GM21360 (cell line): Measurements from ENCODE around the gene CACUL1.
"Not testable (repeated sequence)": the region's sequence is repeated elsewhere in the genome, so short reads cannot be mapped to it uniquely, and the experiment has no call there.

Experiments used
- ATAC-seq: cut with Tn5 transposase; IDR thresholded peaks from one replicate; pipeline ENCODE4 v1.9.1; 2021; ENCODE audit warnings: mild to moderate bottlenecking, moderate library complexity; ENCODE audit not compliant: unreplicated experiment

The CACUL1 gene

DNA sequence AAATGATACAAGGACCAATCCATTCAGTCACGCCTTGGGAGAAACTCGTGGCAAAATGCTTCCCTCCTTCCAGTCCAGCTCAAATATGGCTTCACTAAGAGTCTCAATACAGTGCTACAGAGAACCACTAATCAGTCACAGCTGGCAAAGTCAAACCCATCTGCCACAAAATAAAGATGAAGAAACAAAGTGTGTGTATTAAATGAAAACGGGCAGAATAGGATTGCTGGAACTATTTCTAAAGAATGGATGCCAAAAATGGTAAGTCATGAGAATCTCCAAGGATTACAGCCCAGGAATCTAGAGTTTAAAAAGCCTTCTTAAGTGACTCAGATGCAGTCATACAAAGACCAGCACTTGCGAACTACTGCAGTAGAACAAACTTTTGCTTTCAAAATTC, 61.9 kb downstream of the CACUL1 start:
- no peak for ATAC-seq

DNA sequence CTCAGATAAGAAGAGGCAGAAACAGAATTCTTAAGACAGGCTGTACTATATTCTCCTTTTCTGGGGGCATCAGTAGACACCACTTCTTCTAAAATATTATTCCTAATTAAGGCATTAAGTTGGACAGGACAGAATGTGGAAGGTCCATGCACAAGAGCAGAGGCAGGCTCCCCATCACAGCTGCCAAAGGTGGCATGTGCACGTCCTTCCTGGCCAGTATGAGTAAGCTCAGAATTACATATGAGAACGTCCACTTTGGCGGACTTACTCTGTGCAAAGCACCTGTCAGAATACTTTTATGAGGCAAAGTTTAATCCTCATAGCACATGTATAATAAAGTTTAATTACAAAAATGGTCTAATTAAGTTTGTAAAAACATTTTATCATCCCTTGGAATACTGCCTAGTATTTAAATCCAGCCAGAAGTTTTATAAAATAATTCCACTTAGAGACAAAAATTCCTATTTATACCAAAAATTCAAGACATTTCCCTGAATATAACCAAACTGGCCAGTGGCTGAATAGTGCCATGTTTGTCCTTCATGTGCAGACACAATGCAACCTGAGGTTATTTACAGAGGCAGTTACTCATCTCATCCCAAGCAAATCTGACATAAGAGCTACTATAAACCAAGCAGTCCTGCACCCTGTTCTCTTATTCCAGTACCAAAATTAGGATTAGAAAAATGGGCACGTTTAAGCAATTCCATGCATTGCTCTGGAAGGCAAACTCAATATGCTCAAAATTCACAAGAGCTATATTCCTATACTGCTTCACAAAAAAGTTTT, 65.5 kb downstream of the CACUL1 start:
- no peak for ATAC-seq

DNA sequence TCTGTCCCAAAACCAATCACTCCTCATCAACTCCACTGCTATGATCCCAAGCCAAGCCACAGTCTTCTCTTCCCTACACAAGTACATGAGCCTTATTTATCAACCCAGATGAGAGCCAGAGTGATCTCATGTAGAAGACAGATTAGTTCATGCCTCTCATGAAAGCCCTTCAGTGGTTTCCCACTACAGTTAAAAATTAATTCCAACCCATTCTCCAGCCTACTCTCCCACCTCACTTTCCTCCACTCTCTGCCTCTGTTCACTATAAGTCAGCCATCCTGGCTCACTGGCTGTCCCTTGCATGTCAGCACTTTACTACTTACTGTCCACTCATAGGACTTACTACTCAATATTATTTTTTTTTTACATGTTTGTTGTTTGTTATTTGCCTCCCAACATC, 67.3 kb downstream of the CACUL1 start:
- ATAC-seq, result no peak

DNA sequence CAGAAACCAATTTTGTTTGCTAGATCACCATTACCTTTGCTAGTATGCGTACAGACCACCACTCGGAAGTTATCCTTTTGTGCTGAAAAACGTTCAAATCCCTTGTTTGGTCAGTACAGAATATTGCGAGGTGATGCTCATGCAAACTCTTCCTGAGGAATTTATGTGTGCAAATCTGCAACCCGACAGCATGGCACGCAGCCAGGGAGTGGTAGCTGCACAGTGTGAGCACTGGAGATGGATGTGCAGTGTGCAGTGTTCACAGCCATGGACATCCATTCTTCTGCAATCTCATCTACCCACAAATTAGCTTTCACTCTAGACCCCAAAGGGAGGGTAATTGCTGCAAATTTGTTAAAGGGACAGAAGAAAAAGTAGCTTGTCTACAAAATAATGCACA, 72.2 kb downstream of the CACUL1 start:
- ATAC-seq, result no peak

DNA sequence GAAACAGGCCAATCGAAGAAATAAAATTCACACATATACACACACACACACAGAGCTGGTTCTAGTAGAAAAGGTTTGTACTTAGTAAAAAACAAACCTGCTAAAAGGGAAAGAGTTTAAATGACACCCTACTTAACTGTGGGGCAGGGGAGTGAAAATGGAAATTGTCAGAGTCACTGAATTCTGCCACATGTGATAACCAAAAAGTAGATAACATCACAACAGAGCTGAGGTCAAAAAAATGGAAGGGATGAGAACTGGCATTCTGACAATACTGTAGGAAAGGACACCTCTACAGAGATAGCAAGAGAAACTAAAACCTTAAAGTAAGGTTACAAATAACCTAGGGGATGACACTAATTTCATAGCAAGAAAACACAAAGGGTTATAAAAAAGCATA, 74.6 kb downstream of the CACUL1 start:
- ATAC-seq, result no peak

DNA sequence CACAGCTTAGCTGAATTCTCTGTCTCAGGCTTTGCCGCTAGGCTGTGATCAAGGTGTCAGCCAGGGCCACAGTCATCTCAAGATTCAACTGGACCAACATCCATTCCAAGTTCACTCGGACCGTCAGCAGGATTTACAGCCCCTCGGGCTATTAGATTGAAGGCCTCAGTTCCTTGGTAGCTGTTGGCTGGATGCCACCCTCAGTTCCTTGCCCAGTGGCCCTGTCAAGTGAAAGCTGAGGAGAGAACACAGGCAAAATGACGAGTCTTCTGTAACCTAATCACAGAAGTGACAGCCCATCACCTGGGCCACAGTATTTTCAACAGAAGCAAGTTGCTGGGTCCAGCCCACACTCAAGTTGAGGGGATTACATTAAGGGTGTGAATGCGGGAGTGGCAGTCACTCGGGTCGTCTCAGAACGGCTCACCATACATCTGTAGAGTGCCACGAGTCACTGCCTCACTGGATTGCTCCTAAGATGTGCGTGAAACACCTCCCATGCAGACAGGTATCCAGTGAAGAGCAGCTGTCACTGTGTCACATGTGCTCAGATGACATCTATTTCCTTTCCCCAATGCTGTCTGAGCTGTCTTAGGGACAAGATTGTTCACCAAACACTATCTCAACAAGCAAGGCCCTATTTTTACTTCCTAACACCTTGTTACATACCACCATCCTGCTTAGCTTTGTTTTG, 80.4 kb downstream of the CACUL1 start:
- no peak for ATAC-seq

DNA sequence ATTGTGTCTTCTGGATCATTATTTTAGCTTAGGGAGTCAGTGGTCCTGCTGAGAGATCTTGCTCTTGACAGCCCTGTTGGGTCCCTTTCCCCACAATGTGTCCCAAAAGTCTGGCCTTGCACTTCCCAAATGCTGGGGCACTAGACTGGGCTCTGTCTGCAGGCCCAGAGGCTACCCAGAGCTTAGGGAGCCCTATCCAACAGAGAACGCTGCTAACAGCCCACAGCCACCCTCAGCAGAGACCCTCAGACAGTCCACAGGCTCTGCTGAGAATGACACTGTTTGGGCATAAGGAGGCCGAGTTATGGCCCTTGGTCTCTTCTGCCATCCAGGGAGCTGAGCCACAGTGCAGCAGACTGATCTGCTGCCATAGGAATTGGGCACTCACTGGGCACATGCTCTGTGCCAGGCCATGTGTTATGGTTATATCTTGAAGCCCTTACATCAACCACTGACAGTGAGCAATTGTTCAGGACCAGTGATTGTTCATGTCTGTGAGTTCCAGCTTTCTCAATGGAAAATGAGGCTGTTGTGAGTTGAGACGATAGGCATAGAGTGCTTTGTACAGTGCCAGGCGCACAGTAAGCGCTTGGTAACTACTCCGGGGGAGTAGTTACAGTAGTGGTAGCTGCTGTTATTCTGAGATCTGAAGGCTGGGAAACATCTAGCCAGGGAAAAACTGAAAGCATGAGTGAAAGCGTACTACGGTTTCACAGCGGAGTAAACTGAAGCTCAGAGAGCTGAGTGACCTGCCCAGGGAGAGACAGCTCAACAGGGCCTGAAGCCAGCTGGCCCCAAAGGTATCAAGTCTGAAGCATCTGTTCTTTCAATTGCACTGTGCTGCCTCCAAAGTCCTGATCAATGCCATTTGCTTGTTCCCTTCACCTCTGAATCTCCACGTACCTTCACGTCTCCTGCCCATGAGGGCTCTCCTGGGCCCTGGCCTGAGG, 81.7 kb downstream of the CACUL1 start:
- no peak for ATAC-seq

DNA sequence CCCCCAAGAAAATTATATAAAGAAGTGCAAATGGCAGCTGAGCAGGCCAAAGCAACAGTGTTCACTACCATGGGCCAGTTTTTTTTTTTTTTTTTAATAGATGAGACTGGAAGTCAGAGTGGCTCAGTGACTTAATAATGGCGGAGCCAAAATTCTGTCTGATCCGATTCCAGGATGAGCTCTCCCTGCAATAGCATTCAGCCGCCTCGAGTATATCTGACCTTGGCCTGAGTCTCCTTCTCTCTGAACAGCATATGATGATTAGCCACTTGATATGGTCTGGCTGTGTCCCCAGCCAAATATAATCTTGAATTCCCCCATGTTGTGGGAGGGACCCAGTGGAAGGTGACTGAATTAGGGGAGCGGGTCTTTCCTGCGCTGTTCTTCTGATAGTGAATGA, 82.6 kb downstream of the CACUL1 start:
- ATAC-seq, result no peak

DNA sequence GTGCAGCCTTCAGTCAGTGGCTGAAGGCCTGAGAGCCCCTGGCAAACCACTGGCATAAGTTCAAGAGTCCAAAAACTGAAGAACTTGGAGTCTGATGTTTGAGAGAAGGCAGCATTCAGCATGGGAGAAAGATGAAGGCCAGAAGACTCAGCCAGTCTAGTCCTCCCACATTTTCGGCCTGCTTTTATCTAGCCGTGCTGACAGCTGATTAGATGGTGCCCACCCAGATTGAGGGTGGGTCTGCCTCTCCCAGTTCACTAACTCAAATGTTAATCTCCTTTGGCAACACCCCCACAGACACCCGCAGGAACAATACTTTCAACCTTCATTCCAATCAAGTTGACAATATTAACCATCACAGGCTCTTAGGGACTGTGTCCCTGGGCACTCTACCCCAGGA, 83.5 kb downstream of the CACUL1 start:
- not testable (repeated sequence) for ATAC-seq

DNA sequence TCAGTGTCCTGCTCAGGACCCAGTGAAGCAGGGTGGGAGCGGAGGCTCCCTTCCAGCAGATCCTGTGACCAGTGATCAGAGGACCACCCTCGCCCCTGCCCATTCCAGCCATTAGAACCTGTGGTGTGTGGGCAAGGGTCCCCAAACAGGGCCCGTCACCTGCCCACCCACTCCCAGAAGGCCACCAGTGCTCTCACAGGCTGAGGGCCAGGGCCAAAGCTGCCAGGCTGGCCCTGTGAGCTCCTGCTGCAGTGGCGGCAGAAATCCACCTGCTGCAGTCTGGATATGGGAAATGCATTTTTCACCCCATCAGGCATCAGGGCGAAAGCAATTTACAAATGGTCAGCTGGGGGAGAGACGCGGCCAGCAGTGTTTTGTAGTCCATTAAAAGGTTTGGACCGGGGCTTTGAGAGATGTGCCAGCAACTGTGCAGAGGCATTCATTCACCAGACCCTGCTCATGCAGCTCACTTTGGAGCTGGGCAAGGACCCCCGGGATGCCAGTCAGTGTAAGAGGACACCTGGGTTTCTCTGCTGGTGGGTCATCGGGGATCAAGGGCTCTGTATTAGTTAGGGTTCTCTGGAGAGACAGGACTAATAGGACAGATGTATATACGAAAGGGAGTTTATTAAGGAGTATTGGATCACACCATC, 84.2 kb downstream of the CACUL1 start:
- ATAC-seq, result no peak

DNA sequence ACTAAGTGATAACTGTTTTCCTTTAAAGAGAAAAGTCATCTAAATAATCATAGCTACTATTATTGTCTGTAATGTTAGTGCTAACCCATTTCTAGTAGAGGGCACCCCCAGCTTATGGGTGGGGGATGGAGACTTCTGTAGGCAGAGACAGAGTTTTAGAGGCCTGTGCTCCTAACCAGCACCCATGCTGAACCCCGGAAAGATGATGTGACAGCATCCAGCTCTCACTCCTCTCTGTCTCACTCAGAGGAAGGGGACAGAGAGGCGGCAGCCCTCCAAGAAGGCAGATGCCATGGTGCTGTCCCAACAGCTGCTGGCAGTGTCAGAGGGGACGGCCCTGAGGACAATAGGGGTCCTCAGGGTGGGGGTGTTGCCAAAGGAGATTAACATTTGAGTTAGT, 84.9 kb downstream of the CACUL1 start:
- ATAC-seq, result no peak

DNA sequence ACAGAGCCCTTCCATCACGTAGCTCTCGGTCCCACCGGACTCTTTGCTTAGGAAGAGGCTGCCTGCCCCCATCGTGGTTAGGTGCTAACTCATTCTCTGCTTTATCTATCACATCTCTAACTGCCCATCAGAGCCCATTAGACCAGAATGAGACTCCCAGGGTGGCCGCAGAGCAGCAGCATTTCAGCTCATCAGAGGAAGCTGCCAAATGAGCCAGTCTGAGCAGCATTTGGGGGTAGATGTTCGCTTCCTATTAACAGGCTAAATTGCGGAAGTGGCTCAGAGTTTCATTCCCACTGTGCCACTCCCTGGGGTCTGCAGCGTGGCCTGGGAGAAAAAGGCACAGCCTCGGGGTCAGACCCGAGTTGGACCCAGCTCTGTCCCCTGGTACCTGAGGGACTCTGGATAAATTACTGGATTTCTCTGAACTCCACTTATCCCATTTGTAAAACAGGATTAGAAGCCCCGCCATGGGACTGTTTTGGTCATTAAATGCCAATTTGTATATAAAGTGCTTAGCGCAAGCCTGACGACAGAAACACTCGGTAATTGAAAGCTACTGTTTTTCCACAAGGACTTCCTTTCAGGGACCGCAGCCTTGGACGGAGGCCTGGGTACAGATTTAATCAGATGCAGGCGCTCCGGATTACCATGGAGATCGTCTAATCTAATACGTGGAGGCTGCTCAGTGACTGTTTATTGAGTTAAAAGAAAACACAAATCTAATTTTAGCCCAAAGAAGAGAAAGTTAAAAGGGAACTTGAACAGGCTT, 85.6 kb downstream of the CACUL1 start:
- ATAC-seq, result no peak

DNA sequence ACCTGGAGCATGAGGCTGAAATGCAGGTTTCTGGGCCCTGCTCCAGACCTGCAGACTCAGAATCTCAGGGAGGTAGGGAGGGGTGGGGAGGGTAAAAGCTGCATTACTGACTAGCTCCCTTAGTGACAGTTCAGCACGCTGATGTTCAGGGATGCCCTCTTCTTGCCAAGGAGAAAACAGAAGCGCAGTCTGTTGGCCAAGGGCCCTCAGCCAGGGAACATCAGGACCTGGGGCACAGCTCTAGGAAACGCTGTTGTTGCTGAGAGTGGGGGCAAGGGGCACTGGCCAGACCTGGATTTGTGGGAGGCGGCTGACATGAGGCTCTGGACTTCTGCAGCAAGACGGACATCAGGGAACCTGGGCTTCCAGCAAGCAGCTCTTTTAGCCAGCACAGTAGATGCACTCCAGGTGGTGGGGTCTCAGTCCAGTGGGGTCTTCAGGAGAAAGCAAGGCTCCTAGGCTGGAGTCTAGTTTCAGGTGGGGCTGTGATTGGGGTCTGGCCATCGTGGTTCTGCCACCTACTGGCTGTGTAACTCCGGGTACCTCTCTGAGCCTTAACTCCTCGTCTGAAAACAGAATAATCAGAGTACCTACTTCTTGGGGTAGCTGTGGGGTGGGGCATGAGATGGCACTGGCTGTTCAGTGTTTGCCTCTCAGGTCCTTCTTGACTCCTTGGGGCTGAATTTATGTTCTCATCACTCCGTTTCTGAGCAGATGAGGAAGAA, 86.4 kb downstream of the CACUL1 start:
- no peak for ATAC-seq

DNA sequence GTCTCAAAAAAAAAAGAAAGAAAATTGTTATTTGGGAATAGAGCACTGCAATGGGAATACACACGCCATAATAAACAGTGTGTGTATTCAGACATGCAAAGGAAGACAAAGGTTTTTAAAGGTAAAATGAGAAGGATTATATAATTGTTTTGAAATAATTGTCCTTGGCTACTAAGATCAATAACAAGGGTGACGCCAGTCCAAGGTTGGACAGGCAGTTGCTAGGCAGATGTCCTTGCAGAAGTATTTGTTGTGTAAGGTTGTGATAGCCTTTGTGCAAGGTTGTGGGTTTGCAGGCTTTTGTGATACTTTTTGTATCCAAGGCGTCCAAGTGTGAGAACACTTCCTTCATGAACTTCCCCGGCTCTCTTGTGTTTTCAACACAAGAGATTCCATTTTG, 87.0 kb downstream of the CACUL1 start:
- no peak for ATAC-seq

DNA sequence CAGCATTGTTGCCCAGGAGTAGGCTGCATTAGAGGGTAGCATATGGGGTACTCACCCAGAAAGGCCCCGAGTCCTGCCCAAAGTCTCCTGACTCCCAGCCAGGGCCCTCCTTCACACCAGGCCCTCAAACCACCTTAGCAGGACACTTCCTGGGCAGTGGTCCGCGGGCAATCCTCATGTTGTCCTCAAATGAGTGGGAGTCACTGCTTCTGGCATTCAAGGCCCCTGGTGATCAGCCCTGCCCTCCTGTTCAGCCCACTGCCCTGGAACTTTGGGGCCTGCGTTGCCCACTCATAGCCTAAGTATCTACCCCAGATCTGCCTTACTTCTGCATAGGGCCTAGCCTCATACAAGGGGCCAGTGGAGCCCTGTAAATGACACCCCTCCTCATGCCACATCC, 88.4 kb downstream of the CACUL1 start:
- no peak for ATAC-seq

DNA sequence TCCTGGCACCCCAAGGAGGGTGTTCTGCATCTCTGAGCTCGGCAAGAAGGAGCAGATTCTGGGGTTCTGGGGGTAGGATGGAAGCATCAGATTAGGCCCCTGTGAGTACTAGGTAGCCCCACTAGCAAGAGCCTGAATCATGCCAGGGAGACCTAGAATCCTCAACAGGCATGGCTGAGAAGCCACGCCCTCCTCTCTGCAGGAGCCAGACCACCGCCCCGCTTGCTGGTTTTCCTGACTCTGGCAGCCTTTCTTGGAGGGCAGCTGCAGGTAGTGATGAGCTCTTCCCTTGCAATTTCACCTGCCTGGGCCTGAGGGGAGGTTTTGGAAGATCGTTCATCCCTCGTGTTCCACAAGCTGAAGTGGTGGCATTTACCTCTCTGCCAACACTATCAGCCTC, 90.4 kb downstream of the CACUL1 start:
- no peak for ATAC-seq

DNA sequence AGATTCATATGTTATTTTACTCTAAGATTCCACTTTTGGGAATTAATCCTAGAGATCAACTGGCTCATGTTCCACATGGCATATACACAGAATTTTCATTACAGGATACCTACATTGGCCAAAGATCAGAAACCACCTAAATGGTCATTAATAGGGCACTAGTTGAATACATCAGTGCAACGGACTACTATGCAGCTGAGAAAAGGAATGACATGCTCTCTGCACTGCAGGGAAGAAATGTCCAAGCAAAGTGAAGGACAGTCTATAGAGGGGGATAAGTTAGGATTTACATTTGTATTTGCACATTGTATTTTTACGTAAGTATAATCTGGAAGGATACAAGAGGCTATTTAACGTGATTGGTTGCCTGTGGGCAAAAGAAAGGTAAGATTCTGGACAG, 91.6 kb downstream of the CACUL1 start:
- no peak for ATAC-seq

DNA sequence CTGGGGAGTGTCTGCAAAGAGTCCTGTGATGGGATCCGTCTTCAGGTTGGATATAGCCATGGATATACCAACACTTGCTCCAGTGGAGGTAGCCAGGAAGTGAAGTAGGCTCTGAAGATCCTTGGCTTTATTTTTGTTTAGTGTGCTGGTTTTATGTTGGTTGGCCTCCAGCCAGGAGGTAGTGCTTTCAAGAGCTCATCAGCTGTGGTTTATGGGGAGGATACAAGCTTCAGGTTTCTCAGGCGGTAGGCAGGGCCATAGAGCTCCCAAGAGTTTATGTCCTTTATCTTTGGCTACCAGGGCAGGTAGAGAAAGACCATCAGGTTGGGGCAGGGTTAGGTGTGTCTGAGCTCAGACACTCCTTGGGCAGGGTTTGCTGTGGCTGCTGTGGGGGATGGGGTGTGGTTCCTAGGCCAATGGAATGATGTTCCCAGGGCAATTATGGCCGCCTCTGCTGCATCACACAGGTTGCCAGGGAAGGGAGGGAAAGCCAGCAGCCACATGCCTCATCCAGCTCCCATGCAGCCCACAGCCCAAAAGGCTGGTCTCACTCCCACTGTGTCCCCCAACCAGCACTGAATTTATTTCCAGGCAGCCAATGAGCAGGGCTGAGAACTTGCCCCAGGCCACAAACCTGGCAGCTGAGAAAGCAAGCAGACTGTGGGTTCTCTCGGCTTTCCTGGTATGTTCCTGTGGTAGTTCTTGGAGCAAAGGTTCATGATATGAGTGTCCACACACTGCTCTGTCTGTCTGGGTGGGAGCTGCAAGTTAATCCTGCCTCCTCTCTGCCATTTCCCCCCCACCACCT, 92.3 kb downstream of the CACUL1 start:
- no peak for ATAC-seq

DNA sequence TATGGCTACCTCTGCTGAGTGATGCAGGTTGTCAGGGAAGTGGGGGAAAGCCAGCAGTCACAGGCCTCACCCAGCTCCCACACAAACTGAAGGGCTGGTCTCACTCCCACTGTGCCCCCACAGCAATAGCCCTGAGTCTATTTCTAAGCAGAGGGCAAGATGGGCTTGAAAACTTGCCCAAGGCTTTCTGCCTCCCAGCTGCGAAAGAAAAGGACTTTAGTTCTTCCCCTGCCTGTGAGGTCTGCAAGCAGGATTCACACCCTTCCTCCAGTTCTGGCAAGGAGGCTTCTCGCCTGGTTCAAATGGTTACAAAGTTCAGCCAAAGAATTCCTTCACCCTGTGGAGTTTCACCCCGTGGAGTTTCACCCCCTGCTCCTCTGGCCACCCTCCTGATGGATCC, 96.0 kb downstream of the CACUL1 start:
- ATAC-seq, result no peak
